Omental fat pad (tissue), 4 donors: ENCODE measurements around the gene RIOK3. TPM values are rescaled to one million over a fixed set of nuclear protein-coding genes. Genes with fewer than 3 reads are reported as not detected.

ENCODE experiments used
- ATAC-seq: fragments of 150-250 bp; one replicate; pipeline ENCODE4 v1.9.1; 2016; ENCODE audit warnings: mild to moderate bottlenecking, moderate library complexity; ENCODE audit not compliant: low FRiP score
- DNase-seq: peaks from one replicate; pipeline ENCODE4 v3.0.0-alpha.2; 2019; ENCODE audit warnings: low spot score
- total RNA-seq, 4 donors: library from RNA; depleted of rRNA; stranded (reverse); fragments of >200 nt; gene quantifications; one replicate each; pipeline ENCODE4 v1.1.0, GENCODE V29; 2016
- TF ChIP-seq, protein P1 (sequence below), 3 donors: fragments of 450-650 bp; IDR thresholded peaks; one replicate each; pipeline ENCODE4 v1.5.1; 2016 to 2017; ENCODE audit warnings: antibody characterized with exemption in 3 of 3, mild to moderate bottlenecking in 3 of 3, moderate library complexity in 2 of 3

The RIOK3 gene
- total RNA-seq, 4 donors from 2014 or later = 45.3 to 88.1 (median 65.3) TPM

DNA sequence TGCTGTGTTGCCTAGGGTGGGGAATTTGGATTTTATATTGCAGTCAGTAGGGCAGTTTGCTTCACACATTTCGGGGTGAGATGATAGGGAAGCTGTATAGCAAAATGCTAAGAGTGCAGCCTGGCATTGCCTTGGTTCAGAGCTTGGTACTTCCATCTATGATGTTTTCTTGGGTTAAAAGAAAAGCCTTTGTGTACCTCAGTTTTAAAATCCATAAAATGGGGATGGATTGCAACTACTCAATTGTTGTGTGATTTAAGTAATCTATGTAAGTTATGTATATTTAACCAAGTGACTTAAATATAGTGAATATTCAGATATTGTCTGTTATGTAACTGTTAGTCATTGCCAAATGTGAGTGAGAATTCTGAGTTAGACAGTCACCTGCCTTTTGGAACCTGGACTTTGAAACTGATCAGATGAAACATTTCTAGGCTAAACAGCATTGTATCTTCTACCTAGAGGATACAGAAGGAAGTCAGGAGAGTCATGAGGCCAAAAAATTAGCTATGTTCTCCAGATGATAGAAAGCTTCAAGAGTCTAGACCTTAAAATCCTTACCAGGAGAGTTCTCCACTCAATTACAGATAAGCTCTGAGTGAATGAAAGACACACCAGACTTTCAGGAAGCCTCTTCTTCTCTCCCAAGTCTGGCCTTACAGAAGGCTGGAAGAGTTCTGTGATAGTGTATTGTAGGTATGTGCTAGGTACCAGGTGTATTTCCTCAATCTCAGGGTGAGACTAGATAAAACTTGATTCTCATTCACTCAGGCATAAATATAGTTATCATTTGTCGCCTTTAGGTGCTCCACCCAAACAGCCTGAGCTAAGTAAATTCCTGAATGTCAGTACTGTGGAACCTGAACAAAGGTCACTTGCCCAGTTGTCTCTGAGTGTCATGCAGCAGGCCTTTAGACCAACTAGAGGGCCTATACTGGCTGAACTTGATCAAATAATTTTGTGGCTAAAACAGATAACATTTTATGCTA, 7.5 kb downstream of the RIOK3 start:
- ATAC-seq = no peak
- TF ChIP-seq, protein P1, sequence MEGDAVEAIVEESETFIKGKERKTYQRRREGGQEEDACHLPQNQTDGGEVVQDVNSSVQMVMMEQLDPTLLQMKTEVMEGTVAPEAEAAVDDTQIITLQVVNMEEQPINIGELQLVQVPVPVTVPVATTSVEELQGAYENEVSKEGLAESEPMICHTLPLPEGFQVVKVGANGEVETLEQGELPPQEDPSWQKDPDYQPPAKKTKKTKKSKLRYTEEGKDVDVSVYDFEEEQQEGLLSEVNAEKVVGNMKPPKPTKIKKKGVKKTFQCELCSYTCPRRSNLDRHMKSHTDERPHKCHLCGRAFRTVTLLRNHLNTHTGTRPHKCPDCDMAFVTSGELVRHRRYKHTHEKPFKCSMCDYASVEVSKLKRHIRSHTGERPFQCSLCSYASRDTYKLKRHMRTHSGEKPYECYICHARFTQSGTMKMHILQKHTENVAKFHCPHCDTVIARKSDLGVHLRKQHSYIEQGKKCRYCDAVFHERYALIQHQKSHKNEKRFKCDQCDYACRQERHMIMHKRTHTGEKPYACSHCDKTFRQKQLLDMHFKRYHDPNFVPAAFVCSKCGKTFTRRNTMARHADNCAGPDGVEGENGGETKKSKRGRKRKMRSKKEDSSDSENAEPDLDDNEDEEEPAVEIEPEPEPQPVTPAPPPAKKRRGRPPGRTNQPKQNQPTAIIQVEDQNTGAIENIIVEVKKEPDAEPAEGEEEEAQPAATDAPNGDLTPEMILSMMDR (IDR thresholded peaks at IDR 0.05) = no peak
- DNase-seq = no peak

DNA sequence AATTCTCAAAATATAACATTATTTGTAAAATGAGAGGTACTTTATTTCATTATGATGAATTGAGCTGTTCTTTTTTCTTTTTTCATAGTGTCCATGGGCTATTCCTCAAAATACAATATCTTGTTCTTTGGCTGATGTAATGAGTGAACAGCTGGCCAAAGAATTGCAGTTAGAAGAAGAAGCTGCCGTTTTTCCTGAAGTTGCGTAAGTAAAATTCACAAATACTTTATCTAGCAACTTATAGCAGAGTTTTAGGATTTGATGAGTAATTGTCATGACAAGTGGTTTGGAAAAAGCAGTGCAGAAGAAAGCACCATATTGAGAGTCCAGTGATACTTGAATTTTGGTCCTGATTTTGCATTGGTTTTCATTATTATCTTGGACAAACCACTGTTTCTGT, 9.8 kb downstream of the RIOK3 start:
- ATAC-seq (no peak), DNase-seq (no peak)
- TF ChIP-seq, protein P1 (IDR thresholded peaks at IDR 0.05) = no peak

DNA sequence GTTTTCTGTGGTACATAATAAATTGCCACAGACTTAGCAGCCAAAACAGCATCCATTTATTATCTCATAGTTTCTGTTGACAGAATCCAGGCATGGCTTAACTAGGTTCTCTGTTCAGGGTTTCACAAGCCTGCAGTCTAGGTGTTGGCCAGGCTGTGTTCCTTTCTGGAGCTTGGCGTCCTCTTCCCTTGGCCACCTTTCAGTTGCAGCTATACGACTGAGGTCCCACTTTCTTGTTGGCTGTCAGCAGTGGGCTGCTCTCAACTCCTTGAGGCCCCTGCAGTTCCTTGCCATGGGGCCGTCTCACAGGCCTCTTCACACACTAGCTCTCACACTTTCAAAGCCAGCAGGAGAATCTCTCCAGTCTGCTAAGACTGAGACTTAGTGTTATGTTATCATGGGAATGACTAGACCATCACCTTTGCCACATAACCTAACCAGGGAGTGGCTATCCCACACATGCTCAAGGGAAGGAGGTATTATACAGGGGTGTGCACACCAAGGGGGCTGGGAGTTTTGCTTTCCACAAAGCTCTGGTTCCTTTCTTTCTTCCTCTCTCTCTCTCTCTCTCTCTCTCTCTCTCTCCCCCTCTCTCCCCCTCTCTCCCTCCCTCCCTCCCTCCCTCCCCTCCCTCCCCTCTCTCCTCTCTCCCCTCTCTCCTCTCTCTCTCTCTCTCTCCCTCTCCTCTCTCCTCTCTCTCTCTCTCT, 15.8 kb downstream of the RIOK3 start:
- peak; percentile 59 for ATAC-seq
- TF ChIP-seq, protein P1 (IDR thresholded peaks at IDR 0.05) = no peak
- no peak for DNase-seq

DNA sequence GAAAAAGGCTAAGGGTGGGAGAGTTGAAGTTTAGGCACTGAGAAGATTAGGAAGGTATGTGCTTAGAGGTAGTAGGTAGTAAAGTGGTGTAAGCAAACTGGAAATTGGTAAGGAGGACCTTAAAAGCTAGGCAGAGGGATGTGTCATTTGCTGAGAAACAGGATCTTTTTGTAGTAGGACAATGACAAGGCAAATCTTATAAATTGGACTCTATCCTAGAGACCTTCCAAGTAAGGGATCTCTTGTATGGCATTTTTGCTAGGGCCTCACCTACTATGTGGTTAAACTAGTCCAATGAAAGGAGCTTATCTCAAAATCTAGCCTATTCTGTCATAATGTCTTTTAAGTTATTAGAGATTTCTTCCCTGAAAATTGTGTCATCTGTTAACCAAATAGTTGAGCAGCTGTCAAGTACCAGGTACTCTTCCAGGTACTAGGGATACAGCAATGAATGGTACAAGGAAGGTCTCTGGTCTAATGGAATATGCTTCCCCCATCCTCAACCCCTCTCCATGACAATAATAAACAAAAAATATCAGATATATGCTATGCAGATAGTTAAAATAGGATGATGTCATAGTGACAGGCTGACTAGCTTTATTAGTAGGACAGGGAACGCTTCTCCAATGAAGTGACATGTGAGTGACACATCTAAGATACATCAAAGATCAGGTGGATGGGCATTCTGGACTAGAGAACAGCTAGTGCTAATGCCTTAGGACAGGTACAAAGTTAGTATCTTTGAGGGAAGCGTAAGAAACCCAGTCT, 17.7 kb downstream of the RIOK3 start:
- no peak for DNase-seq
- TF ChIP-seq, protein P1 (IDR thresholded peaks at IDR 0.05) = no peak
- ATAC-seq = no peak

DNA sequence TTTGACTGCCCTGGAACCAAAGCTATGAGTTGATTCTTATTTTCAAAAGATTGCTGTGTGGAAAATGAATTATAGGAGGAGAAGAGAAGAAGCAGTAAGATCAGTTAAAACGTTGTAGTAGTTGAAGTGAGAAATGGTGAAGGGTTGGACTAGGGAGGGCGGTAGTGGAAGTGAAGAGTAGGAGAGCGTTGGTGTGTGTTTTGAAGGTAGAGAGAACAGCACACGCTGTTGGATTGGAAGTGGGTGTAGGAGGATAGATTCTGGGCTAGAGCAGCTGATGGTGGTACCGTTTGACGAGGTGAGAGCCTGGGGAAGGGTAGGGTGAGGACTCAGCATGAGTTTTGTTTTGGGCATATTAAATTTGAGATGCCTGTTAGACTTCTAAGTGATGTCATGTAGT, 18.4 kb downstream of the RIOK3 start:
- DNase-seq (no peak), ATAC-seq (no peak)
- TF ChIP-seq, protein P1 (IDR thresholded peaks at IDR 0.05) = no peak

DNA sequence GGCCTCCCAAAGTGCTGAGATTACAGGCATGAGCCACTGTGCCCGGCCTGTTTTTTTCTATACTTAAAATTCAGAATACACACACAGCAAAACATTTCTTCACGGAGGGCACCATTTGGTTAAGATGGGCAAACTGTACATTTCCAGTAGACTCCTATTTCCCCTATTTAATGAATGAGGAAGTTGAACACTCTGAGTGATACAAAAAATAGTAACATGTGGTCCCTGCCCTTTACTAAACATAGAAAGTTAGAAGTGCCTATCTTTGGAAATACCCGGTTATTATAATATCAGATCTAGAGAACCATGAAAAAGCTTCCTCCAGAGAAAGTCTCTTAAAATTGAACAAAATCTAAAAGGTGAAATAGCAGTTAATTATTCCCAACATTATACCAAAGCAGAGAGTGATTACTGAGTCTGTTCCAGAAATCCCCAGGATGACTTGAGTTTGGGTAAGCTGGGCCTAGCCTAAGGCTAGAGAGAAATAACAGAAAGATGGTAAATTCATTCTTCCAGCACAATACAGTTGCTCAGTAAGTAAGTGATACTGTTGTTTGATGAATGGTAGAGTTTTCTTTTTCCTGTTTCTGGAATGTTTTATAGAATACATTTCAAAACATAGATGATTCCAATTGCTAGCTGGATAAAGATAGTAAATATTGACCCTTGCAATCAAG, 26.9 kb downstream of the RIOK3 start:
- ATAC-seq = no peak
- TF ChIP-seq, protein P1 (IDR thresholded peaks at IDR 0.05) = no peak
- no peak for DNase-seq
